HepG2 (cell line): ENCODE results near the gene GRM1. TPM values are rescaled to one million over a fixed set of nuclear protein-coding genes. Genes with fewer than 3 reads are reported as not detected.

Source experiments
- CREB1 ChIP-seq, 2 experiments: fragments of 450-650 bp in 1 of 2; IDR thresholded peaks; 2 replicates each; pipeline ENCODE4 v1.6.1; 2016 to 2017; ENCODE audit warnings: control low read depth in 1 of 2, mild to moderate bottlenecking in 1 of 2, missing compliant biosample characterization in 1 of 2, missing genetic modification characterization in 1 of 2
- EZH2 ChIP-seq: conservative IDR thresholded peaks from 2 replicates; pipeline ENCODE4 v1.6.1; 2012; ENCODE audit warnings: mild to moderate bottlenecking, low read depth, low read length, moderate library complexity
- NFE2L1 ChIP-seq: sonication (generic); formaldehyde crosslinking; IDR thresholded peaks from 2 replicates; pipeline ENCODE4 v1.4.0; 2020; ENCODE audit warnings: missing genetic modification reagents, mild to moderate bottlenecking, borderline replicate concordance
- RBFOX2 ChIP-seq: fragments of 200-400 bp; formaldehyde crosslinking; IDR thresholded peaks from 2 replicates; pipeline ENCODE4 v1.6.1; 2017; ENCODE audit warnings: low read depth, mild to moderate bottlenecking, low read length
- ZBTB7A ChIP-seq: sonication (generic); formaldehyde crosslinking; IDR thresholded peaks from 2 replicates; pipeline ENCODE4 v1.8.0; 2022; ENCODE audit warnings: mild to moderate bottlenecking, missing genetic modification reagents
- ZMYM4 ChIP-seq: sonication (generic); formaldehyde crosslinking; IDR thresholded peaks from 2 replicates; pipeline ENCODE4 v1.8.1; 2023; ENCODE audit warnings: mild to moderate bottlenecking, missing genetic modification reagents
- ZNF3 ChIP-seq: IDR thresholded peaks from 2 replicates; pipeline ENCODE4 v1.7.0; 2017; ENCODE audit warnings: inconsistent platforms
- ZNF556 ChIP-seq: sonication (generic); formaldehyde crosslinking; IDR thresholded peaks from 2 replicates; pipeline ENCODE4 v1.4.0; 2020; ENCODE audit warnings: mild to moderate bottlenecking, missing genetic modification reagents, borderline replicate concordance
- polyA plus RNA-seq, 8 experiments: library from polyadenylated mRNA; depleted of rRNA in 3 of 8; stranded (reverse) in 7 of 8; unstranded in 1 of 8; fragments of >200 nt; fragmentation: Illumina TruSeq in 4 of 8; extraction: Trizol in 4 of 8; gene quantifications; 2 replicates each; pipeline versions ENCODE4 v1.2.1 to v1.2.3, GENCODE V29; 2011 to 2016; ENCODE audit warnings: low read depth in 4 of 8, missing spikeins in 1 of 8, mixed read lengths in 1 of 8; ENCODE audit not compliant: insufficient read depth in 1 of 8
- total RNA-seq, 5 experiments: library from RNA; depleted of rRNA; stranded (reverse); fragments of >200 nt; fragmentation: Illumina TruSeq; extraction: Trizol; gene quantifications; 2 replicates each; pipeline ENCODE4 v1.2.3, GENCODE V29; 2016; ENCODE audit warnings: low read depth in 1 of 5
- TF ChIP-seq, protein P1 (sequence below): sonication (generic); formaldehyde crosslinking; IDR thresholded peaks from 2 replicates; pipeline ENCODE4 v1.5.1; 2020; ENCODE audit warnings: mild to moderate bottlenecking, missing genetic modification reagents, borderline replicate concordance
- TF ChIP-seq, protein P2 (sequence below), 2 experiments: sonication (generic) in 1 of 2; formaldehyde crosslinking in 1 of 2; IDR thresholded peaks; 2 replicates each; pipeline versions ENCODE4 v1.6.1 to v1.9.0; 2014 to 2022; ENCODE audit warnings: antibody characterized with exemption in 1 of 2, borderline replicate concordance in 1 of 2, inconsistent platforms in 1 of 2, low read depth in 1 of 2, missing genetic modification reagents in 1 of 2
- TF ChIP-seq, protein P3 (sequence below): sonication (generic); formaldehyde crosslinking; IDR thresholded peaks from 2 replicates; pipeline ENCODE4 v1.4.0; 2020; ENCODE audit warnings: missing genetic modification reagents
- TF ChIP-seq, protein P4 (sequence below): sonication (generic); formaldehyde crosslinking; IDR thresholded peaks from 2 replicates; pipeline ENCODE4 v1.4.0; 2020; ENCODE audit warnings: missing genetic modification reagents

Gene GRM1
- total and polyA plus RNA-seq, 2 of the 13 experiments (the other 11 are each of a cell fraction or from before 2014, with no cell fraction given), result 0.09 TPM; not detected in 1

DNA sequence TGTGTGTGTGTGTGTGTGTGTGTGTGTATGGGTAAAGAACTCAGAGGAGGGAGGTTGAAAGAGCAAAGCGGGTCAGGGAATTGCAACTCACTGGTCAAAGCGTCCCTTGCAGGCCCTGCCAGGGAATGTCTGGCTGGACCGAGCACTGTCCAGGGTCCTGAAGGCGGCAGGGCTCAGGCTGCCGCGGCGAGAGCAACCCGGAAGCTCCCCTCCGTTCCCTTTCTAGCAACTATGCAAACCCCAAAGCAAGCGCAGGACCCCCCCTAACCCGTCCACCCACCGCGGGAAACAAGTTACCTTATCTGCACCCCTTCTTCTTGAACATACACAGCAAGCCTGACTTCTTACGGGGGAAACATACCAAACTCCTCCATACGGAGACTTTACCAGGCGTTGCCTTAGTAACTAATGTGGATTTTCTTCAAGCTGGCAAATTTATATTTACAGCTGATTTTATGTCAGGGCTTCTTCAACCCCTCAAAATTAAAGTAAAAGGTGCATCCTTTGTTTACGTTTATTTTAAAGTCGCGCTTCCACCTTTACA, 538 bp upstream of the GRM1 start (continued):
- TF ChIP-seq, protein P1, sequence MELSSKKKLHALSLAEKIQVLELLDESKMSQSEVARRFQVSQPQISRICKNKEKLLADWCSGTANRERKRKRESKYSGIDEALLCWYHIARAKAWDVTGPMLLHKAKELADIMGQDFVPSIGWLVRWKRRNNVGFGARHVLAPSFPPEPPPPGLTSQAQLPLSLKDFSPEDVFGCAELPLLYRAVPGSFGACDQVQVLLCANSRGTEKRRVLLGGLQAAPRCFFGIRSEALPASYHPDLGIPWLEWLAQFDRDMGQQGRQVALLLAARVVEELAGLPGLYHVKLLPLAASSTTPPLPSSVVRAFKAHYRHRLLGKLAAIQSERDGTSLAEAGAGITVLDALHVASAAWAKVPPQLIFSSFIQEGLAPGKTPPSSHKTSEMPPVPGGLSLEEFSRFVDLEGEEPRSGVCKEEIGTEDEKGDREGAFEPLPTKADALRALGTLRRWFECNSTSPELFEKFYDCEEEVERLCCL (CRISPR knock-in tag), result peak; percentile 86; the same call in 1 of the 2 replicates
- TF ChIP-seq, protein P2, sequence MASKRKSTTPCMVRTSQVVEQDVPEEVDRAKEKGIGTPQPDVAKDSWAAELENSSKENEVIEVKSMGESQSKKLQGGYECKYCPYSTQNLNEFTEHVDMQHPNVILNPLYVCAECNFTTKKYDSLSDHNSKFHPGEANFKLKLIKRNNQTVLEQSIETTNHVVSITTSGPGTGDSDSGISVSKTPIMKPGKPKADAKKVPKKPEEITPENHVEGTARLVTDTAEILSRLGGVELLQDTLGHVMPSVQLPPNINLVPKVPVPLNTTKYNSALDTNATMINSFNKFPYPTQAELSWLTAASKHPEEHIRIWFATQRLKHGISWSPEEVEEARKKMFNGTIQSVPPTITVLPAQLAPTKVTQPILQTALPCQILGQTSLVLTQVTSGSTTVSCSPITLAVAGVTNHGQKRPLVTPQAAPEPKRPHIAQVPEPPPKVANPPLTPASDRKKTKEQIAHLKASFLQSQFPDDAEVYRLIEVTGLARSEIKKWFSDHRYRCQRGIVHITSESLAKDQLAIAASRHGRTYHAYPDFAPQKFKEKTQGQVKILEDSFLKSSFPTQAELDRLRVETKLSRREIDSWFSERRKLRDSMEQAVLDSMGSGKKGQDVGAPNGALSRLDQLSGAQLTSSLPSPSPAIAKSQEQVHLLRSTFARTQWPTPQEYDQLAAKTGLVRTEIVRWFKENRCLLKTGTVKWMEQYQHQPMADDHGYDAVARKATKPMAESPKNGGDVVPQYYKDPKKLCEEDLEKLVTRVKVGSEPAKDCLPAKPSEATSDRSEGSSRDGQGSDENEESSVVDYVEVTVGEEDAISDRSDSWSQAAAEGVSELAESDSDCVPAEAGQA (IDR thresholded peaks at IDR 0.05; ENCODE audit: low read depth), result no peak
- TF ChIP-seq, protein P2 (CRISPR knock-in tag; IDR thresholded peaks at IDR 0.05; ENCODE audit: borderline replicate concordance), result peak; percentile 97
- TF ChIP-seq ZBTB7A (CRISPR knock-in tag) (peak; percentile 69), RBFOX2 (no peak), NFE2L1 (CRISPR knock-in tag) (no peak), EZH2 (no peak), CREB1 (IDR thresholded peaks at IDR 0.05) (no peak), CREB1 (CRISPR knock-in tag; IDR thresholded peaks at IDR 0.05) (no peak), ZNF556 (no peak), ZMYM4 (CRISPR knock-in tag) (peak; percentile 72), ZNF3 (CRISPR knock-in tag) (no peak)
- TF ChIP-seq, protein P3, sequence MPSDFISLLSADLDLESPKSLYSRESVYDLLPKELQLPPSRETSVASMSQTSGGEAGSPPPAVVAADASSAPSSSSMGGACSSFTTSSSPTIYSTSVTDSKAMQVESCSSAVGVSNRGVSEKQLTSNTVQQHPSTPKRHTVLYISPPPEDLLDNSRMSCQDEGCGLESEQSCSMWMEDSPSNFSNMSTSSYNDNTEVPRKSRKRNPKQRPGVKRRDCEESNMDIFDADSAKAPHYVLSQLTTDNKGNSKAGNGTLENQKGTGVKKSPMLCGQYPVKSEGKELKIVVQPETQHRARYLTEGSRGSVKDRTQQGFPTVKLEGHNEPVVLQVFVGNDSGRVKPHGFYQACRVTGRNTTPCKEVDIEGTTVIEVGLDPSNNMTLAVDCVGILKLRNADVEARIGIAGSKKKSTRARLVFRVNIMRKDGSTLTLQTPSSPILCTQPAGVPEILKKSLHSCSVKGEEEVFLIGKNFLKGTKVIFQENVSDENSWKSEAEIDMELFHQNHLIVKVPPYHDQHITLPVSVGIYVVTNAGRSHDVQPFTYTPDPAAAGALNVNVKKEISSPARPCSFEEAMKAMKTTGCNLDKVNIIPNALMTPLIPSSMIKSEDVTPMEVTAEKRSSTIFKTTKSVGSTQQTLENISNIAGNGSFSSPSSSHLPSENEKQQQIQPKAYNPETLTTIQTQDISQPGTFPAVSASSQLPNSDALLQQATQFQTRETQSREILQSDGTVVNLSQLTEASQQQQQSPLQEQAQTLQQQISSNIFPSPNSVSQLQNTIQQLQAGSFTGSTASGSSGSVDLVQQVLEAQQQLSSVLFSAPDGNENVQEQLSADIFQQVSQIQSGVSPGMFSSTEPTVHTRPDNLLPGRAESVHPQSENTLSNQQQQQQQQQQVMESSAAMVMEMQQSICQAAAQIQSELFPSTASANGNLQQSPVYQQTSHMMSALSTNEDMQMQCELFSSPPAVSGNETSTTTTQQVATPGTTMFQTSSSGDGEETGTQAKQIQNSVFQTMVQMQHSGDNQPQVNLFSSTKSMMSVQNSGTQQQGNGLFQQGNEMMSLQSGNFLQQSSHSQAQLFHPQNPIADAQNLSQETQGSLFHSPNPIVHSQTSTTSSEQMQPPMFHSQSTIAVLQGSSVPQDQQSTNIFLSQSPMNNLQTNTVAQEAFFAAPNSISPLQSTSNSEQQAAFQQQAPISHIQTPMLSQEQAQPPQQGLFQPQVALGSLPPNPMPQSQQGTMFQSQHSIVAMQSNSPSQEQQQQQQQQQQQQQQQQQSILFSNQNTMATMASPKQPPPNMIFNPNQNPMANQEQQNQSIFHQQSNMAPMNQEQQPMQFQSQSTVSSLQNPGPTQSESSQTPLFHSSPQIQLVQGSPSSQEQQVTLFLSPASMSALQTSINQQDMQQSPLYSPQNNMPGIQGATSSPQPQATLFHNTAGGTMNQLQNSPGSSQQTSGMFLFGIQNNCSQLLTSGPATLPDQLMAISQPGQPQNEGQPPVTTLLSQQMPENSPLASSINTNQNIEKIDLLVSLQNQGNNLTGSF (CRISPR knock-in tag), result peak; percentile 96
- TF ChIP-seq, protein P4, sequence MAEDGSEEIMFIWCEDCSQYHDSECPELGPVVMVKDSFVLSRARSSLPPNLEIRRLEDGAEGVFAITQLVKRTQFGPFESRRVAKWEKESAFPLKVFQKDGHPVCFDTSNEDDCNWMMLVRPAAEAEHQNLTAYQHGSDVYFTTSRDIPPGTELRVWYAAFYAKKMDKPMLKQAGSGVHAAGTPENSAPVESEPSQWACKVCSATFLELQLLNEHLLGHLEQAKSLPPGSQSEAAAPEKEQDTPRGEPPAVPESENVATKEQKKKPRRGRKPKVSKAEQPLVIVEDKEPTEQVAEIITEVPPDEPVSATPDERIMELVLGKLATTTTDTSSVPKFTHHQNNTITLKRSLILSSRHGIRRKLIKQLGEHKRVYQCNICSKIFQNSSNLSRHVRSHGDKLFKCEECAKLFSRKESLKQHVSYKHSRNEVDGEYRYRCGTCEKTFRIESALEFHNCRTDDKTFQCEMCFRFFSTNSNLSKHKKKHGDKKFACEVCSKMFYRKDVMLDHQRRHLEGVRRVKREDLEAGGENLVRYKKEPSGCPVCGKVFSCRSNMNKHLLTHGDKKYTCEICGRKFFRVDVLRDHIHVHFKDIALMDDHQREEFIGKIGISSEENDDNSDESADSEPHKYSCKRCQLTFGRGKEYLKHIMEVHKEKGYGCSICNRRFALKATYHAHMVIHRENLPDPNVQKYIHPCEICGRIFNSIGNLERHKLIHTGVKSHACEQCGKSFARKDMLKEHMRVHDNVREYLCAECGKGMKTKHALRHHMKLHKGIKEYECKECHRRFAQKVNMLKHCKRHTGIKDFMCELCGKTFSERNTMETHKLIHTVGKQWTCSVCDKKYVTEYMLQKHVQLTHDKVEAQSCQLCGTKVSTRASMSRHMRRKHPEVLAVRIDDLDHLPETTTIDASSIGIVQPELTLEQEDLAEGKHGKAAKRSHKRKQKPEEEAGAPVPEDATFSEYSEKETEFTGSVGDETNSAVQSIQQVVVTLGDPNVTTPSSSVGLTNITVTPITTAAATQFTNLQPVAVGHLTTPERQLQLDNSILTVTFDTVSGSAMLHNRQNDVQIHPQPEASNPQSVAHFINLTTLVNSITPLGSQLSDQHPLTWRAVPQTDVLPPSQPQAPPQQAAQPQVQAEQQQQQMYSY, result peak; percentile 76
